Tibial nerve (tissue), 4 donors: Measurements from ENCODE around the gene DLG4. TPM values are rescaled to one million over a fixed set of nuclear protein-coding genes. Genes with fewer than 3 reads are reported as not detected.
A peak's percentile ranks its signal among the peaks of the same experiment; 100 is the strongest.

Experiments
- DNase-seq, 2 donors: peaks; one replicate each; pipeline ENCODE4 v3.0.0-alpha.2; 2019; ENCODE audit warnings: low spot score in 2 of 2
- H3K27ac ChIP-seq, 4 donors: fragments of 200-600 bp; sonication (generic) in 3 of 4; one replicate each; pipeline ENCODE4 v1.5.1; 2017 to 2019; ENCODE audit warnings: mild to moderate bottlenecking in 1 of 4
- H3K27me3 ChIP-seq, 2 donors: fragments of 200-600 bp; sonication (generic) in 1 of 2; one replicate each; pipeline versions ENCODE4 v1.5.1 to v1.6.0; 2017 to 2019
- H3K36me3 ChIP-seq, 3 donors: fragments of 200-600 bp; sonication (generic); one replicate each; pipeline ENCODE4 v1.5.1; 2018 to 2019
- H3K4me1 ChIP-seq, 4 donors: fragments of 200-600 bp; sonication (generic) in 3 of 4; one replicate each; pipeline ENCODE4 v1.5.1; 2017 to 2019
- H3K4me3 ChIP-seq, 4 donors: fragments of 200-600 bp; sonication (generic) in 3 of 4; one replicate each; pipeline ENCODE4 v1.5.1; 2017 to 2019; ENCODE audit warnings: mild to moderate bottlenecking in 1 of 4, moderate library complexity in 1 of 4
- H3K9me3 ChIP-seq, 4 donors: fragments of 200-600 bp; sonication (generic) in 3 of 4; one replicate each; pipeline ENCODE4 v1.5.1; 2017 to 2019
- EP300 ChIP-seq, 2 donors: sonication (generic); formaldehyde crosslinking; IDR thresholded peaks; one replicate each; pipeline ENCODE4 v1.6.1; 2017; ENCODE audit warnings: antibody characterized with exemption in 2 of 2, mild to moderate bottlenecking in 1 of 2
- POLR2A ChIP-seq, 2 donors: fragments of 450-650 bp; IDR thresholded peaks; one replicate each; pipeline ENCODE4 v1.6.1; 2017; ENCODE audit warnings: antibody characterized with exemption in 2 of 2, mild to moderate bottlenecking in 2 of 2, moderate library complexity in 2 of 2
- WGBS, 2 donors: methylation state at CpG; one replicate each; pipeline ENCODE4 v1.1.5; 2018; 5-methylcytosine and 5-hydroxymethylcytosine counted together
- total RNA-seq, 4 donors: library from RNA; depleted of rRNA; stranded (reverse); fragments of >200 nt; gene quantifications; one replicate each; pipeline ENCODE4 v1.1.0, GENCODE V29; 2016
- TF ChIP-seq, protein P1 (sequence below), 5 experiments: fragments of 200-600 bp in 3 of 5; fragments of 450-650 bp in 2 of 5; sonication (generic) in 3 of 5; IDR thresholded peaks; one replicate each; pipeline ENCODE4 v1.5.1; 2016 to 2019; ENCODE audit warnings: antibody characterized with exemption in 5 of 5, mild to moderate bottlenecking in 3 of 5, moderate library complexity in 2 of 5

Gene DLG4
- total RNA-seq, 4 donors from 2014 or later: 7.3 to 22.8 (median 16.1) TPM

DNA sequence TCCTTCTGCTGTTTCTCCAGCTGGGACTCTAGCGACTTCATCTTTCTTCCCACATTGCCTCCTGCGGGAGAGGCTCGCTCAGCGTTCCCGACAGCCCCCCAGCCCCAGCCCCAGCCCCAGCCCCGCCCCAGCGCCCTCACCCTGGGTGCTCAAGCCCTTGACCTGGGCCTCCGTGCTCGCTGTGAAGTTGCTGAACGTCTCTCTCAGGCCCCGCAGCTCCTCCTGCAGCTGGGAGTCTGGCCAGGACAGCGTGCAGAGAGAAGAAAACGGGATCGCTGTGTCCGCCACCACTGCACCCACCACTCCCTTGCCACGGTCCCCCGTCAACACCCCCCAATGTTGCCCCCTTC is 42.8 kb downstream of the DLG4 start:
- Histone ChIP-seq H3K27me3 (peaks cover 0 to 51% of the 10 kb centered on the region in 2 donors), H3K36me3 (no peaks in the 10 kb centered on the region), H3K27ac (no peak overlapping the region), H3K9me3 (no peaks in the 10 kb centered on the region), H3K4me1 (peaks cover 0 to 27% (median 6%) of the 10 kb centered on the region in 4 donors), H3K4me3 (peak overlapping the region in 1 of 4 donors; percentile 37)
- no peak for TF ChIP-seq EP300 (IDR thresholded peaks at IDR 0.05)
- no peak for TF ChIP-seq POLR2A (IDR thresholded peaks at IDR 0.05)
- TF ChIP-seq, protein P1, sequence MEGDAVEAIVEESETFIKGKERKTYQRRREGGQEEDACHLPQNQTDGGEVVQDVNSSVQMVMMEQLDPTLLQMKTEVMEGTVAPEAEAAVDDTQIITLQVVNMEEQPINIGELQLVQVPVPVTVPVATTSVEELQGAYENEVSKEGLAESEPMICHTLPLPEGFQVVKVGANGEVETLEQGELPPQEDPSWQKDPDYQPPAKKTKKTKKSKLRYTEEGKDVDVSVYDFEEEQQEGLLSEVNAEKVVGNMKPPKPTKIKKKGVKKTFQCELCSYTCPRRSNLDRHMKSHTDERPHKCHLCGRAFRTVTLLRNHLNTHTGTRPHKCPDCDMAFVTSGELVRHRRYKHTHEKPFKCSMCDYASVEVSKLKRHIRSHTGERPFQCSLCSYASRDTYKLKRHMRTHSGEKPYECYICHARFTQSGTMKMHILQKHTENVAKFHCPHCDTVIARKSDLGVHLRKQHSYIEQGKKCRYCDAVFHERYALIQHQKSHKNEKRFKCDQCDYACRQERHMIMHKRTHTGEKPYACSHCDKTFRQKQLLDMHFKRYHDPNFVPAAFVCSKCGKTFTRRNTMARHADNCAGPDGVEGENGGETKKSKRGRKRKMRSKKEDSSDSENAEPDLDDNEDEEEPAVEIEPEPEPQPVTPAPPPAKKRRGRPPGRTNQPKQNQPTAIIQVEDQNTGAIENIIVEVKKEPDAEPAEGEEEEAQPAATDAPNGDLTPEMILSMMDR (IDR thresholded peaks at IDR 0.05): no peak
- no peak for DNase-seq
- 3 to 7% methylated on average over 17 of the region's 17 CpGs for WGBS, 2 donors

DNA sequence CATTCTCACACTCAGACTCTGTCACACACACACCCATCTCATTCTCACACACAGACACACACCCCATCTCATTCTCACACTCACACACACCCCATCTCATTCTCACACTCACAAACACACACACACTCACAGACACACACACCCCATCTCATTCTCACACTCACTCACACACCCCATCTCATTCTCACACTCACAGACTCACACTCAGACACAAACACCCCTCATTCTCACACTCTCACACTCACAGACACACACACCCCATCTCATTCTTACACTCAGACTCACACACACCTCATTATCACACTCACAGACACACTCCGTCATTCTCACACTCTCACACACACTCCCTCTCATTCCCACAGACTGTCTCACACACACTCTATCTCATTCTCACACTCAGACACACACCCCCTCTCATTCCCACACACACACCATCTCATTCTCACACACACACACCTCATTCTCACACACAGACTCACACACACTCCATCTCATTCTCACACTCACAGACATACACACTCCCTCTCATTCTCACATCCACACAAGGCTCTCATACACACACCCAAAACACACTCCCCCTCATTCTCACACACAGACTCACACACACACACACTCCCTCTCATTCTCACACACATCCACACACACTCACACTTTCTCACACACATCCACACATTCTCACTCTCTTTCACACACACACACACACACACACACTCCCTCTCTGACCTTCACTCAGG is 43.4 kb downstream of the DLG4 start:
- 85 to 89% methylated on average over 1 of the region's 1 CpG for WGBS, 2 donors
- peaks cover 0 to 27% (median 6%) of the 10 kb centered on the region in 4 donors for H3K4me1 ChIP-seq
- no peaks in the 10 kb centered on the region for H3K9me3 ChIP-seq
- no peak for DNase-seq
- peaks cover 0 to 51% of the 10 kb centered on the region in 2 donors for H3K27me3 ChIP-seq
- no peak overlapping the region for H3K27ac ChIP-seq
- TF ChIP-seq POLR2A (IDR thresholded peaks at IDR 0.05) (no peak), EP300 (IDR thresholded peaks at IDR 0.05) (no peak)
- TF ChIP-seq, protein P1 (IDR thresholded peaks at IDR 0.05): no peak
- H3K4me3 ChIP-seq: no peak overlapping the region
- H3K36me3 ChIP-seq: no peaks in the 10 kb centered on the region

DNA sequence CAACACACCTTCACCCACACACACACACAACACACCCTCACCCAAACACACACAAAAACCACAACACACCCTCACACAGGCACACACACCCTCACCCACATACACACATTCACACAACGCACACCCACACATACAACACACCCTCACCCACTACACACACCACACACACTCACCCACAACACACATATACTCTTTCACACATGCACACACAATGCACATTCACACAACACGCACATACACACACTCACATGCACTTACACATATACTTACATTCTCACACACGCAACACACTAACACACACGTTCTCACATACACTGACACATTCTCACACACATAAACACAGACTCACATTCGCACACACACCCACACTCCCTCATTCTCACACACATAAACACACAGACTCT is 44.3 kb downstream of the DLG4 start:
- Histone ChIP-seq H3K36me3 (no peaks in the 10 kb centered on the region), H3K27ac (no peak overlapping the region), H3K4me3 (no peak overlapping the region), H3K9me3 (peaks cover 0 to 5% (median 0%) of the 10 kb centered on the region in 4 donors), H3K27me3 (peaks cover 0 to 51% of the 10 kb centered on the region in 2 donors), H3K4me1 (peaks cover 0 to 27% (median 6%) of the 10 kb centered on the region in 4 donors)
- WGBS, 2 donors: 74 to 84% methylated on average over 5 of the region's 5 CpGs
- TF ChIP-seq EP300 (IDR thresholded peaks at IDR 0.05) (no peak), POLR2A (IDR thresholded peaks at IDR 0.05) (no peak)
- TF ChIP-seq, protein P1 (IDR thresholded peaks at IDR 0.05): no peak
- DNase-seq: no peak

DNA sequence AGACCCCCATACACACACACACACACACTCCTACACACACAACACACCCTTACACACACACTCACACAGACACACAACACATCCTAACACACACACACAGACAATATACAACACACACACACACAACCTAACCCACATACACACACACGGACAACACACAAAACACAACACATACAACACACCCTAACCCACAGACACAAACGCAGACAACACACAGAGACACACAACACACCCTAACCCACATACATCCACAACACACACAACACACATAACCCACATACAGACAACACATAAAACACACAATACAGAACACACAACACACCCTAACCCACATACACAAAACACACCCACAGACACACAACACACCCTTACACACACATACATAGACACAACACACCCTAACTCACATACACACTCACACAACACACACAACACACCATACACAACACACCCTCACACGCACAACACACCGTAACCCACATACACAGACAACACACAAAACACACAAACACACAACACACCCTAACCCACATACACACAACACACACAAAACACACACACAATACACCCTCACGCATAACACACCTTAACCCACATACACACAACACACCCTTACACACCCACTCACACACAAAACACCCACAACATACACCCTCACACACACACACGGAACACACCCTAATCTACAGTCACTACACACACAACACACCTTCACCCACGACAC is 44.9 kb downstream of the DLG4 start:
- no peak overlapping the region for H3K4me3 ChIP-seq
- no peak for DNase-seq
- 83 to 87% methylated on average over 7 of the region's 7 CpGs for WGBS, 2 donors
- no peaks in the 10 kb centered on the region for H3K36me3 ChIP-seq
- TF ChIP-seq POLR2A (IDR thresholded peaks at IDR 0.05) (no peak), EP300 (IDR thresholded peaks at IDR 0.05) (no peak)
- TF ChIP-seq, protein P1 (IDR thresholded peaks at IDR 0.05): no peak
- no peak overlapping the region for H3K27ac ChIP-seq
- peaks cover 0 to 27% (median 6%) of the 10 kb centered on the region in 4 donors for H3K4me1 ChIP-seq
- H3K9me3 ChIP-seq: peaks cover 0 to 10% (median 0%) of the 10 kb centered on the region in 4 donors
- H3K27me3 ChIP-seq: peaks cover 0 to 51% of the 10 kb centered on the region in 2 donors
